ENCODE results near the gene CLVS2.

- TF ChIP-seq, protein P1, sequence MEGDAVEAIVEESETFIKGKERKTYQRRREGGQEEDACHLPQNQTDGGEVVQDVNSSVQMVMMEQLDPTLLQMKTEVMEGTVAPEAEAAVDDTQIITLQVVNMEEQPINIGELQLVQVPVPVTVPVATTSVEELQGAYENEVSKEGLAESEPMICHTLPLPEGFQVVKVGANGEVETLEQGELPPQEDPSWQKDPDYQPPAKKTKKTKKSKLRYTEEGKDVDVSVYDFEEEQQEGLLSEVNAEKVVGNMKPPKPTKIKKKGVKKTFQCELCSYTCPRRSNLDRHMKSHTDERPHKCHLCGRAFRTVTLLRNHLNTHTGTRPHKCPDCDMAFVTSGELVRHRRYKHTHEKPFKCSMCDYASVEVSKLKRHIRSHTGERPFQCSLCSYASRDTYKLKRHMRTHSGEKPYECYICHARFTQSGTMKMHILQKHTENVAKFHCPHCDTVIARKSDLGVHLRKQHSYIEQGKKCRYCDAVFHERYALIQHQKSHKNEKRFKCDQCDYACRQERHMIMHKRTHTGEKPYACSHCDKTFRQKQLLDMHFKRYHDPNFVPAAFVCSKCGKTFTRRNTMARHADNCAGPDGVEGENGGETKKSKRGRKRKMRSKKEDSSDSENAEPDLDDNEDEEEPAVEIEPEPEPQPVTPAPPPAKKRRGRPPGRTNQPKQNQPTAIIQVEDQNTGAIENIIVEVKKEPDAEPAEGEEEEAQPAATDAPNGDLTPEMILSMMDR (conservative IDR thresholded peaks at IDR 0.05) = no peak
- no peak for TF ChIP-seq ZFX (IDR thresholded peaks at IDR 0.05)
These were observed 32.2 kb downstream of the CLVS2 start for GRCh38 chr6:123028263-123028662.

All from C4-2B (cell line).